ENCODE data around the gene PPFIA3.

PPFIA3 gene

GRCh38 chr19:49148044-49148682 lies 28.8 kb downstream of the PPFIA3 start:
- H3K4me1 ChIP-seq (ENCODE audit: control insufficient read depth in 2 of 2, insufficient read depth in 1 of 2, low read depth in 1 of 2, low read length in 2 of 2) = peaks cover 16 to 18% of the 10 kb centered on the region in 2 donors
- H2BK120ac ChIP-seq (ENCODE audit: low read depth, low read length) = no peak overlapping the region
- H3K36me3 ChIP-seq (replicated peaks in 1 of 2; ENCODE audit: control insufficient read depth in 2 of 2, insufficient read depth in 2 of 2, low read length in 2 of 2) = no peaks in the 10 kb centered on the region
- no peaks in the 10 kb centered on the region for H3K9me3 ChIP-seq (replicated peaks in 1 of 2; ENCODE audit: control insufficient read depth in 2 of 2, insufficient read depth in 1 of 2, low read depth in 1 of 2, low read length in 2 of 2)
- H3K9ac ChIP-seq (ENCODE audit: low read depth, low read length, poor library complexity) = no peak overlapping the region
- no peak overlapping the region for H4K8ac ChIP-seq (ENCODE audit: low read depth, low read length)
- peak overlapping the region; percentile 24 for H2BK12ac ChIP-seq (ENCODE audit: low read length)
- peaks cover 0 to 14% (median 0%) of the 10 kb centered on the region in 3 experiments for H3K27me3 ChIP-seq (ENCODE audit: control insufficient read depth in 3 of 3, insufficient read depth in 3 of 3, low read depth in 1 of 3, low read length in 3 of 3)
- no peak overlapping the region for H2BK5ac ChIP-seq (ENCODE audit: low read length)
- H4K91ac ChIP-seq (ENCODE audit: low read depth, low read length, poor library complexity) = no peak overlapping the region
- no peak overlapping the region for H2AK5ac ChIP-seq (ENCODE audit: low read depth, low read length)
- peak overlapping the region; percentile 90 for H3K4me2 ChIP-seq (ENCODE audit: insufficient read depth, low read length, poor library complexity, severe bottlenecking)
- no peak for DNase-seq (ENCODE audit: low spot score)
- no peak overlapping the region for H3K18ac ChIP-seq (ENCODE audit: low read length)
- H2BK15ac ChIP-seq (ENCODE audit: low read length) = no peak overlapping the region
- H3K23ac ChIP-seq (ENCODE audit: low read depth, low read length, poor library complexity) = no peak overlapping the region
- no CpG with 5 or more reads among the region's 11 CpGs for WGBS, 2 donors (ENCODE audit: extremely low coverage in 2 of 2, insufficient read length in 2 of 2, insufficient replicate concordance in 1 of 2)
- H3K4ac ChIP-seq (ENCODE audit: low read length) = no peak overlapping the region
- no peak overlapping the region for H3K14ac ChIP-seq (ENCODE audit: low read length)
- no peaks in the 10 kb centered on the region for H3K79me1 ChIP-seq (ENCODE audit: low read depth, low read length)
- no peak overlapping the region for H2AFZ ChIP-seq (ENCODE audit: low read length)
- no peak overlapping the region for H3K4me3 ChIP-seq (ENCODE audit: low read length in 2 of 2)
- H3K27ac ChIP-seq (replicated peaks; ENCODE audit: low read length) = no peak overlapping the region

GRCh38 chr19:49148784-49149651 lies 29.7 kb downstream of the PPFIA3 start:
- Histone ChIP-seq H3K9ac (ENCODE audit: low read depth, low read length, poor library complexity) (peak overlapping the region; percentile 98), H3K4me1 (ENCODE audit: control insufficient read depth in 2 of 2, insufficient read depth in 1 of 2, low read depth in 1 of 2, low read length in 2 of 2) (peaks cover 15 to 18% of the 10 kb centered on the region in 2 donors), H3K36me3 (replicated peaks in 1 of 2; ENCODE audit: control insufficient read depth in 2 of 2, insufficient read depth in 2 of 2, low read length in 2 of 2) (no peaks in the 10 kb centered on the region), H2AFZ (ENCODE audit: low read length) (peak overlapping the region; percentile 91), H2BK5ac (ENCODE audit: low read length) (peak overlapping the region; percentile 45), H3K27ac (replicated peaks; ENCODE audit: low read length) (peak overlapping the region; percentile 82), H3K9me3 (replicated peaks in 1 of 2; ENCODE audit: control insufficient read depth in 2 of 2, insufficient read depth in 1 of 2, low read depth in 1 of 2, low read length in 2 of 2) (peaks cover 0 to 1% of the 10 kb centered on the region in 2 donors), H3K18ac (ENCODE audit: low read length) (peak overlapping the region; percentile 98), H3K23ac (ENCODE audit: low read depth, low read length, poor library complexity) (peak overlapping the region; percentile 98), H2AK5ac (ENCODE audit: low read depth, low read length) (peak overlapping the region; percentile 89), H3K79me1 (ENCODE audit: low read depth, low read length) (no peaks in the 10 kb centered on the region), H3K14ac (ENCODE audit: low read length) (peak overlapping the region; percentile 95), H3K4me3 (ENCODE audit: low read length in 2 of 2) (peak overlapping the region; percentile 81 to 92), H3K27me3 (ENCODE audit: control insufficient read depth in 3 of 3, insufficient read depth in 3 of 3, low read depth in 1 of 3, low read length in 3 of 3) (peaks cover 0 to 16% (median 0%) of the 10 kb centered on the region in 3 experiments), H3K4me2 (ENCODE audit: insufficient read depth, low read length, poor library complexity, severe bottlenecking) (peak overlapping the region; percentile 98), H4K91ac (ENCODE audit: low read depth, low read length, poor library complexity) (no peak overlapping the region), H2BK120ac (ENCODE audit: low read depth, low read length) (no peak overlapping the region), H2BK12ac (ENCODE audit: low read length) (peak overlapping the region; percentile 46), H4K8ac (ENCODE audit: low read depth, low read length) (no peak overlapping the region), H2BK15ac (ENCODE audit: low read length) (peak overlapping the region; percentile 87), H3K4ac (ENCODE audit: low read length) (peak overlapping the region; percentile 54)
- no CpG with 5 or more reads among the region's 49 CpGs for whole genome bisulfite sequencing, 2 donors (ENCODE audit: extremely low coverage in 2 of 2, insufficient read length in 2 of 2, insufficient replicate concordance in 1 of 2)
- DNase-seq (ENCODE audit: low spot score) = peak; percentile 99

GRCh38 chr19:49149652-49150105 lies 30.3 kb downstream of the PPFIA3 start:
- WGBS, 2 donors (ENCODE audit: extremely low coverage in 2 of 2, insufficient read length in 2 of 2, insufficient replicate concordance in 1 of 2) = no CpG with 5 or more reads among the region's 23 CpGs
- peak overlapping the region; percentile 91 for H2AFZ ChIP-seq (ENCODE audit: low read length)
- H2BK12ac ChIP-seq (ENCODE audit: low read length) = peak overlapping the region; percentile 79
- H3K9ac ChIP-seq (ENCODE audit: low read depth, low read length, poor library complexity) = peak overlapping the region; percentile 98
- H2BK15ac ChIP-seq (ENCODE audit: low read length) = peak overlapping the region; percentile 87
- peak overlapping the region; percentile 89 for H3K18ac ChIP-seq (ENCODE audit: low read length)
- H2AK5ac ChIP-seq (ENCODE audit: low read depth, low read length) = peak overlapping the region; percentile 89
- H3K23ac ChIP-seq (ENCODE audit: low read depth, low read length, poor library complexity) = peak overlapping the region; percentile 73
- peaks cover 0 to 2% of the 10 kb centered on the region in 2 donors for H3K9me3 ChIP-seq (replicated peaks in 1 of 2; ENCODE audit: control insufficient read depth in 2 of 2, insufficient read depth in 1 of 2, low read depth in 1 of 2, low read length in 2 of 2)
- H3K4me2 ChIP-seq (ENCODE audit: insufficient read depth, low read length, poor library complexity, severe bottlenecking) = peak overlapping the region; percentile 98
- H3K4me3 ChIP-seq (ENCODE audit: low read length in 2 of 2) = peak overlapping the region; percentile 81 to 92
- DNase-seq (ENCODE audit: low spot score) = peak; percentile 94
- no peak overlapping the region for H3K4ac ChIP-seq (ENCODE audit: low read length)
- no peak overlapping the region for H4K8ac ChIP-seq (ENCODE audit: low read depth, low read length)
- H3K79me1 ChIP-seq (ENCODE audit: low read depth, low read length) = no peaks in the 10 kb centered on the region
- H2BK120ac ChIP-seq (ENCODE audit: low read depth, low read length) = peak overlapping the region; percentile 64
- H2BK5ac ChIP-seq (ENCODE audit: low read length) = no peak overlapping the region
- H3K27me3 ChIP-seq (ENCODE audit: control insufficient read depth in 3 of 3, insufficient read depth in 3 of 3, low read depth in 1 of 3, low read length in 3 of 3) = peaks cover 0 to 16% (median 0%) of the 10 kb centered on the region in 3 experiments
- H4K91ac ChIP-seq (ENCODE audit: low read depth, low read length, poor library complexity) = no peak overlapping the region
- H3K36me3 ChIP-seq (replicated peaks in 1 of 2; ENCODE audit: control insufficient read depth in 2 of 2, insufficient read depth in 2 of 2, low read length in 2 of 2) = no peaks in the 10 kb centered on the region
- H3K27ac ChIP-seq (replicated peaks; ENCODE audit: low read length) = peak overlapping the region; percentile 82
- H3K14ac ChIP-seq (ENCODE audit: low read length) = peak overlapping the region; percentile 59
- peaks cover 16 to 18% of the 10 kb centered on the region in 2 donors for H3K4me1 ChIP-seq (ENCODE audit: control insufficient read depth in 2 of 2, insufficient read depth in 1 of 2, low read depth in 1 of 2, low read length in 2 of 2)

All from neuronal stem cell (in vitro differentiated cells).